ENCODE data around the gene TBC1D22A. TPM values are rescaled to one million over a fixed set of nuclear protein-coding genes. Genes with fewer than 3 reads are reported as not detected.
A peak's percentile ranks its signal among the peaks of the same experiment; 100 is the strongest.

Gene TBC1D22A
- total RNA-seq, 4 donors from 2014 or later = 9.2 to 45.3 (median 22.8) TPM

- no peak overlapping the region for H3K27ac ChIP-seq
- intact Hi-C loops (cut with DNase I; ENCODE audit: low total_unique reads) = no loop called here
- TF ChIP-seq POLR2A (IDR thresholded peaks at IDR 0.05) (no peak), CTCF (IDR thresholded peaks at IDR 0.05) (no peak)
- H3K36me3 ChIP-seq = no peaks in the 10 kb centered on the region
- H3K27me3 ChIP-seq = no peaks in the 10 kb centered on the region
- H3K4me1 ChIP-seq = no peaks in the 10 kb centered on the region
- no peak for DNase-seq
- H3K9me3 ChIP-seq = no peaks in the 10 kb centered on the region
- H3K4me3 ChIP-seq = no peak overlapping the region
These were observed 448.2 kb downstream of the TBC1D22A start for GRCh38 chr22:47210686-47211085.

GRCh38 chr22:47213571-47214230 lies 451.3 kb downstream of the TBC1D22A start:
- intact Hi-C loops (cut with DNase I; ENCODE audit: low total_unique reads) = no loop called here
- no peak for DNase-seq
- Histone ChIP-seq H3K36me3 (no peaks in the 10 kb centered on the region), H3K27ac (no peak overlapping the region), H3K4me3 (no peak overlapping the region), H3K9me3 (no peaks in the 10 kb centered on the region), H3K27me3 (no peaks in the 10 kb centered on the region), H3K4me1 (no peaks in the 10 kb centered on the region)
- TF ChIP-seq POLR2A (IDR thresholded peaks at IDR 0.05) = no peak
- TF ChIP-seq CTCF (IDR thresholded peaks at IDR 0.05) = peak in 2 of 4 experiments; percentile 10 to 23

- Histone ChIP-seq H3K36me3 (no peaks in the 10 kb centered on the region), H3K27me3 (no peaks in the 10 kb centered on the region), H3K4me1 (no peaks in the 10 kb centered on the region), H3K4me3 (no peak overlapping the region), H3K27ac (no peak overlapping the region), H3K9me3 (no peaks in the 10 kb centered on the region)
- DNase-seq = no peak
- no peak for TF ChIP-seq POLR2A (IDR thresholded peaks at IDR 0.05)
- TF ChIP-seq CTCF (IDR thresholded peaks at IDR 0.05) = no peak
- intact Hi-C loops (cut with DNase I; ENCODE audit: low total_unique reads) = no loop called here
These were observed 453.4 kb downstream of the TBC1D22A start for GRCh38 chr22:47215851-47216250.

- Histone ChIP-seq H3K27ac (no peak overlapping the region), H3K9me3 (no peaks in the 10 kb centered on the region), H3K4me3 (no peak overlapping the region), H3K36me3 (no peaks in the 10 kb centered on the region), H3K27me3 (no peaks in the 10 kb centered on the region), H3K4me1 (no peaks in the 10 kb centered on the region)
- TF ChIP-seq CTCF (IDR thresholded peaks at IDR 0.05) = no peak
- TF ChIP-seq POLR2A (IDR thresholded peaks at IDR 0.05) = no peak
- no peak for DNase-seq
- intact Hi-C loops (cut with DNase I; ENCODE audit: low total_unique reads) = no loop called here
These were observed 456.2 kb downstream of the TBC1D22A start for GRCh38 chr22:47218671-47219070.

- no peak overlapping the region for H3K4me3 ChIP-seq
- H3K27me3 ChIP-seq = no peaks in the 10 kb centered on the region
- no peaks in the 10 kb centered on the region for H3K9me3 ChIP-seq
- DNase-seq = no peak
- H3K4me1 ChIP-seq = no peaks in the 10 kb centered on the region
- no peak overlapping the region for H3K27ac ChIP-seq
- TF ChIP-seq CTCF (IDR thresholded peaks at IDR 0.05) (no peak), POLR2A (IDR thresholded peaks at IDR 0.05) (no peak)
- intact Hi-C loops (cut with DNase I; ENCODE audit: low total_unique reads) = no loop called here
- H3K36me3 ChIP-seq = no peaks in the 10 kb centered on the region
These were observed 457.3 kb downstream of the TBC1D22A start for GRCh38 chr22:47219789-47220188.
